DOHH2 (cell line): Measurements from ENCODE around the gene KCTD17.

ENCODE experiments used
- H3F3A ChIP-seq: fragments of 200-600 bp; sonication (generic), shearing (Covaris generic); 2 replicates; pipeline ENCODE4 v1.6.0; 2016; ENCODE audit warnings: antibody characterized with exemption, mild to moderate bottlenecking; ENCODE audit not compliant: control insufficient read depth, insufficient read depth
- H3K27ac ChIP-seq: fragments of 200-600 bp; sonication (generic); 2 replicates; pipeline ENCODE4 v1.5.1; 2014; ENCODE audit warnings: low read depth, mild to moderate bottlenecking, low read length, moderate library complexity
- H3K27me3 ChIP-seq: fragments of 200-600 bp; sonication (generic); 2 replicates; pipeline ENCODE4 v1.6.1; 2014; ENCODE audit warnings: mild to moderate bottlenecking, low read length, mixed read lengths; ENCODE audit not compliant: control insufficient read depth
- H3K36me3 ChIP-seq: fragments of 200-600 bp; sonication (generic); 2 replicates; pipeline ENCODE4 v1.6.1; 2014; ENCODE audit warnings: mild to moderate bottlenecking, low read length, moderate library complexity, mixed read lengths; ENCODE audit not compliant: control insufficient read depth
- H3K4me1 ChIP-seq: fragments of 200-600 bp; sonication (generic); 2 replicates; pipeline ENCODE4 v1.6.1; 2014; ENCODE audit warnings: mild to moderate bottlenecking, low read length, mixed read lengths; ENCODE audit not compliant: control insufficient read depth
- H3K4me2 ChIP-seq: fragments of 200-600 bp; sonication (generic); 2 replicates; pipeline ENCODE4 v1.6.0; 2014; ENCODE audit warnings: mild to moderate bottlenecking, low read length, moderate library complexity
- H3K4me3 ChIP-seq: fragments of 200-600 bp; sonication (generic); 2 replicates; pipeline ENCODE4 v1.5.1; 2014; ENCODE audit warnings: mild to moderate bottlenecking, low read length, mixed read lengths
- H3K79me2 ChIP-seq: fragments of 200-600 bp; sonication (generic); 2 replicates; pipeline ENCODE4 v1.6.1; 2014; ENCODE audit warnings: mild to moderate bottlenecking, low read length, mixed read lengths; ENCODE audit not compliant: control insufficient read depth
- H3K9me2 ChIP-seq: fragments of 200-600 bp; sonication (generic); replicated peaks from 2 replicates; pipeline ENCODE4 v1.6.1; 2014; ENCODE audit warnings: mild to moderate bottlenecking, low read length, mixed read lengths; ENCODE audit not compliant: control insufficient read depth
- H3K9me3 ChIP-seq: fragments of 200-600 bp; sonication (generic); 2 replicates; pipeline ENCODE4 v1.6.1; 2014; ENCODE audit warnings: antibody characterized with exemption, low read length, mixed read lengths; ENCODE audit not compliant: control insufficient read depth, insufficient read depth
- H4K20me1 ChIP-seq: fragments of 200-600 bp; sonication (generic); 2 replicates; pipeline ENCODE4 v1.6.0; 2014; ENCODE audit warnings: low read depth, mild to moderate bottlenecking, antibody characterized with exemption, low read length, moderate library complexity; ENCODE audit not compliant: control insufficient read depth, insufficient read depth
- CTCF ChIP-seq: fragments of 200-600 bp; sonication (generic); IDR thresholded peaks from one replicate; pipeline ENCODE4 v1.5.1; 2014; ENCODE audit warnings: antibody characterized with exemption, mild to moderate bottlenecking, low read depth, low read length; ENCODE audit not compliant: poor library complexity, severe bottlenecking
- EZH2phosphoT487 ChIP-seq: fragments of 200-600 bp; sonication (generic); IDR thresholded peaks from 2 replicates; pipeline ENCODE4 v1.6.1; 2017; ENCODE audit warnings: borderline replicate concordance, mild to moderate bottlenecking, antibody characterized with exemption, low read length, moderate library complexity, mixed read lengths

The KCTD17 gene

GRCh38 chr22:37023743-37024338, 27.7 kb upstream of the KCTD17 start:
- Histone ChIP-seq H3K27ac (no peak overlapping the region), H3K4me3 (no peak overlapping the region), H3K4me1 (peaks cover 11% of the 10 kb centered on the region), H3K9me3 (no peaks in the 10 kb centered on the region), H3K79me2 (peaks cover 18% of the 10 kb centered on the region), H3K9me2 (no peaks in the 10 kb centered on the region), H3F3A (no peaks in the 10 kb centered on the region), H3K36me3 (peaks cover 12% of the 10 kb centered on the region), H3K4me2 (no peak overlapping the region), H4K20me1 (no peaks in the 10 kb centered on the region), H3K27me3 (no peaks in the 10 kb centered on the region)
- TF ChIP-seq EZH2phosphoT487 (no peak), CTCF (no peak)

- Histone ChIP-seq H3K27ac (no peak overlapping the region), H3K79me2 (peaks cover 18% of the 10 kb centered on the region), H3K9me3 (no peaks in the 10 kb centered on the region), H3K9me2 (no peaks in the 10 kb centered on the region), H3K4me1 (peaks cover 10% of the 10 kb centered on the region), H3K36me3 (peaks cover 17% of the 10 kb centered on the region), H4K20me1 (no peaks in the 10 kb centered on the region), H3K4me3 (no peak overlapping the region), H3K27me3 (no peaks in the 10 kb centered on the region), H3F3A (no peaks in the 10 kb centered on the region), H3K4me2 (no peak overlapping the region)
- TF ChIP-seq CTCF (no peak), EZH2phosphoT487 (no peak)
These were observed 27.0 kb upstream of the KCTD17 start for GRCh38 chr22:37024339-37025157.

GRCh38 chr22:37025500-37026070, 26.0 kb upstream of the KCTD17 start:
- H3K27ac ChIP-seq = no peak overlapping the region
- no peaks in the 10 kb centered on the region for H3K27me3 ChIP-seq
- H3K79me2 ChIP-seq = peaks cover 9% of the 10 kb centered on the region
- no peak overlapping the region for H3K4me3 ChIP-seq
- no peaks in the 10 kb centered on the region for H4K20me1 ChIP-seq
- peaks cover 14% of the 10 kb centered on the region for H3K36me3 ChIP-seq
- no peaks in the 10 kb centered on the region for H3K9me2 ChIP-seq
- no peaks in the 10 kb centered on the region for H3F3A ChIP-seq
- H3K9me3 ChIP-seq = no peaks in the 10 kb centered on the region
- TF ChIP-seq CTCF = no peak
- TF ChIP-seq EZH2phosphoT487 = no peak
- peaks cover 10% of the 10 kb centered on the region for H3K4me1 ChIP-seq
- no peak overlapping the region for H3K4me2 ChIP-seq
